CD4-positive, alpha-beta T cell treated with Interleukin-15 for 4 hours (primary cell): ENCODE measurements around the gene MACC1.
"Not testable (repeated sequence)": the region's sequence is repeated elsewhere in the genome, so short reads cannot be mapped to it uniquely, and the experiment has no call there.

Experiments
- DNase-seq: peaks from one replicate; pipeline ENCODE4 v3.0.0-alpha.2; 2020; ENCODE audit warnings: low spot score

MACC1 gene

GRCh38 chr7:20207811-20208210 lies 9.4 kb downstream of the MACC1 start:
- DNase-seq: not testable (repeated sequence)

DNA sequence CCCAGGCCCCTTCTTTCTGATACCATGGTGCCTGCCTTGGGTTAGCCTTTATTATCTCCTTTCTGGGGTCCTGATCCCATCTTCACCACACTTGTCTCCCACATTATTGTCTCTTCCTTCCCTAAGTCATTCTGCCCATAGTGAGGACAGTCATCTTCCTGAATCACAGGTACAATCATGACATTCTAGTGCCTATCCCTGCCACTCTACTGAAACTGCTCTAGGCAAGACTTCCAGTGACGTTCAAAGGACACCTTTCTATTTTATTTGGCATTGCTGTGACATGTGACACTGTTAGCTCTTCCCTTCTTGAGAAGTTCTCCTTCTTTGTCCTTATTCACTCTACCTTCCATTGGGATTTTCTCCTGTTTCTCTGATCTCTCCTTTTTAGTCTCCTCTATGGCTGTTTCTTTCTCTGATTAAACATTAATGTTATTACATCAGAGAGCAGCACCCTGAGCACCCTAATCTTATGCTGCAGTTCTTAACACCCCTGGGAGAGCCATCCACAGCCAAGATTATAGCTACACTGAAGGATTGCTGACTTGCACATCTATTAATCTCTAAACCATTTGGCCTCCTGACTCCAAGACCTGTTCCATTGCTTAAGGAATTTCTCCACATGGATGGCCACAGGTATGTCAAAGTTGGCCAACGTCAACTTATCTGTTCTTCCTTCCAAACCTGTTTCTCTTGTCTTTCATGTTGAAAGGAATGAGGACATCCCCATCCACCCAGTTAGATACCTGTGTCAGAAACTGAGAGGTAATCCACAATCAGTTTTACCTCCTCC lies 10.9 kb downstream of the MACC1 start:
- no peak for DNase-seq

DNA sequence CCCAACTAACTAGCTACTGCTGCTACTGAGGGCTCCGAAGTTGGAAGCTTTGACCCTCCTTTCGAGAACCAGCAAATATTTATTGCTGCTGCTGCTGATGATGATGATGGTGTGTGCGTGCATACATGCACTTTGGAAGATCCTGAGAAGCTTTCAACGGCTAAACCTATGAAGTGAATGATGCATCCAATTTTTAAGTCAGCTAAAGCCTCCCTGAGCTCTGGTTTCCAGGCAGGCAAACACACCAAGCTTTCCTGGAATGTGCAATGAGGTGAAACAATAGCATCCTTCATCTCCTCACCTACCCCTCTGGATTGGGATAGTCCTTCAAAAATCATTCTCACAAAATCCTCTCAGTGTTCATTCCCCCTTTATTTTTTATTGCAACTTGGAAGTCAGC lies 13.9 kb downstream of the MACC1 start:
- no peak for DNase-seq

- no peak for DNase-seq
Measured at GRCh38 chr7:20201380-20201779, 15.8 kb downstream of the MACC1 start.

DNA sequence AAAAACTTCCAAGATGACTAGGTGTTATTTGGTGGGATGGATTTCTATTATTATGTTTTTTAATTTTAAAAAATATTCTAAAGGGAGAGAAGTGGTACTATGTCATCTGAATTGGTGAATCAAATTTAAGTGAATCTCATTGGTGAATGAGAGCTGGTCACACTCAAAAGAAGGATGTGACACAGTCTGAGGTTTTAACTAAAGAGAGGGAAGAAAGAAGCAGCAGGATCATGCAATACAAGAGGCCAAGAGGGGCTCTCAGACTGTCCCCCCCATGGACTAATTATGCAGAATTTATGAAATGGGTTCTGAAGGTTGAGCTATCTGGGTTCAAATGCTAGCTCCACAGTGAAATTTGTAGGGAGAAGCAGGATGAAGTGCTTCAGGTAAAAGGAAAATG lies 16.2 kb downstream of the MACC1 start:
- no peak for DNase-seq

- no peak for DNase-seq
Measured at GRCh38 chr7:20200361-20200760, 16.8 kb downstream of the MACC1 start.

- DNase-seq: no peak
Measured at GRCh38 chr7:20199015-20199737, 18.0 kb downstream of the MACC1 start.

DNA sequence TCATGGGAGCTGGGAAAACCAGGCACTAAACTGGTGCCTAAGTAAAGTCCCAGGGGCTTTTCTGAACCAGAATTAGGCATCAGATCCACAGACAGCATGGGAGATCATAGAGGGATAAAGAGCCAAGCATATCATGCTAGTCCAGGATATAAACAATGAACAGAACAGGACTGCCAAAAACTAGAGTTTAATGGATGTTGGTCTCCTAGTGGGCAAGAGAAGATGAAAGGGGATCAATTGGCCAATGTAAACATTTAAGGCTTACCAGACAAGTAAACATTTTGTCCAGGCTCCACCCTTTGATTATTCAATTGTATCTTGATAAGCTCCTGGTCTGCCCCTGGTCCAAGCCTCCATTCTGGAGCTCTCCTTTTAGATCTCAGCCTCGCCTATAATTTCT lies 18.9 kb downstream of the MACC1 start:
- DNase-seq: no peak

DNA sequence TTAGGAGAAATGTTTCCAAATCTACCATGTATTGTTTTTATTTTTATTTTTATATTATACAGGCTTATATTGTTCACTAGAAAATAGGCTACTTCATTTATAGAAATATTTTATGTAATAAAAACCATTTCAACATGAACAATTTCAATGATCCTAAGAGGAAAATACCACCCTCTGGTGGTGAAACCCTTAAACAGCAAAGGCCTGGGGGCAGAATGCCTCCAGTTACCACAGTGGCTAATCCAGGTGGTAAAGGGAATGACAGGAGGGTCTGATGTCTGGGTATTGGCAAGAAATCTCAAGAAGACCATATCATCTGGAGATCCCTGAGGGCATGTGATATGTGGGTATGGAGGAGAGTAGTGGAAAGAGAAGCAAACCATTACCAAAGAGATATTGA lies 19.3 kb downstream of the MACC1 start:
- no peak for DNase-seq

DNA sequence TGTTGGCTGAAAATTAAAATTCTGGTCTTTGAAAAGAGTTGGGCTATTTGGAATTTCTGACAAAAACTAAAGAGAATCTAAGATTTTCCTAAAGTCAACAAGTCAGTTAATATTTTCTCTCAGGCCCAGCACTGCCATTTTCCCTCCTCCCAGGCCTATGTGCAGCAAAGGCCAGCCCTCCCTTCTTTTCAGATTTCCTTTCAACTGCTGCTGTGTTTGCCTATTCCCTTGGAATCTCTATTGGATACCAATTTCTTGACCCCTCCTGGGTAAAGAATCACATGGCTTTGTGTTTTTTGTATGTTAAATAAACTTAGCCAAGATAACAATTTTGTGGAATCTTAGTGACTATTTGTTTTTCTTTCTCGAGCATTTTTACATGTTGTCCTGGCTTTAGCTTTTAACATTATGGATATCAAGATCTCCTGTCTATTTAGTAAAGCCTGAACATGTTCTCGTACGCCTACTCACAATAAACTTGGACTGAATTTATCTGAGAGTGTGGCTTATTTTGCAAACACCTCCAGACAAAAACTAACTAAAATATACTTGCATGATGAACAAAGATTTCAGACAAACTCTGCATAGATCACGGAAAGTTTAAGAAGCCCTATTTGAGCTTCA lies 19.9 kb downstream of the MACC1 start:
- no peak for DNase-seq

- no peak for DNase-seq
Measured at GRCh38 chr7:20194343-20194995, 22.7 kb downstream of the MACC1 start.

DNA sequence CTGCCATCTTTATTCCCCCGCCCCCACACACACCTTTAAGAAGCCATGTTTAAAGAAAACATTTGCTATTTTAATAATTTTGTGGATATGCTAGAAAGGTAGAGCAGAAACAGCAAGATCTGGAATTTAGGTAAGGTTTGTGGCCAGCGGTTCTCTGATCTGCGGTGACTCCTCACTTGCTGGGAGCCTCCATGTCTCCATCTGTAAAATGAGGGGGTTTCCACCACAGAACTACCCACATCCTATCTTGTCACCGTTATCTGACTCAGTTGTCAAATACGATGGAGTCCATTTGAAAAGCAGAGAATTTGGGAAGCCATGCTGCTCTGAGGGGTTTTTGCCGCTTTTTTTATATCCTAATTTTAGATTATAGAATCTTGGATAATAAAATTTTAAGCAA lies 23.3 kb downstream of the MACC1 start:
- DNase-seq: no peak

GRCh38 chr7:20193242-20193777 lies 23.9 kb downstream of the MACC1 start:
- no peak for DNase-seq

GRCh38 chr7:20191391-20191869 lies 25.8 kb downstream of the MACC1 start:
- no peak for DNase-seq

GRCh38 chr7:20190560-20191390 lies 26.4 kb downstream of the MACC1 start:
- no peak for DNase-seq

GRCh38 chr7:20189852-20190251 lies 27.3 kb downstream of the MACC1 start:
- DNase-seq: no peak

- no peak for DNase-seq
Measured at GRCh38 chr7:20188567-20188966, 28.6 kb downstream of the MACC1 start.

DNA sequence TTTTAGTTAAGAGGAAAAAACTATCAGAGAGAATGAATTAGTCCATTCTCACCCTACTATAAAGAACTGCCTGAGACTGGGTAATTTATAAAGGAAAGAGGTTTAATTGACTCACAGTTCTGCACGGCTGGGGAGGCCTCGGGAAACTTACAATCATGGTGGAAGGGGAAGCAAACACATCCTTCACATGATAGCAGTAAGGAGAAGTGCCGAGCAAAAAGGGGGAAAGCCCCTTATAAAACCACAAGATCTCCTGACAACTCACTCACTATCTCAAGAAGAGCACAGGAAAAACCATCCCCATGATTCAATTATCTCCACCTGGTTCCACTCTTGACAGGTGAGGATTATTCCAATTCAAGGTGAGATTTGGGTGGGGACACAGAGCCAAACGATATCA lies 29.3 kb downstream of the MACC1 start:
- not testable (repeated sequence) for DNase-seq

GRCh38 chr7:20185988-20186387 lies 31.2 kb downstream of the MACC1 start:
- no peak for DNase-seq

DNA sequence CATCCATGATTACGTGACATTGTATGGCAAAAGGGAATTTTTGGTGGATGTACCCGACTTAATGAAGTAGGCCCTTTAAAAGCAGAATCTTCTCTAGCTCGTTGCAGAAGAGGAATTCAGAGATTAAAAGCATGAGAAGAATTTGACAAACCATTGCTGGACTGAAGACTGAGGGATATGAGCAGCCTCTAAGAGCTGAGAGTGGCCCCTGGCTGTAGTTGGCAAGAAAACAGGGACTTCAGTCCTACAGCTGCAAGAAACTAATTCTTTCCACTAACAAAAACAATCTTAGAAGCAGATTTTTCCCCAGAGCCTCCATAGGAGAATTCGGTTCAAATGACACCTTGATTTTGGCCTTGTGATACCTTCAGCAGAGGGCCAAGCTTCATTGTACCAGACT lies 34.1 kb downstream of the MACC1 start:
- DNase-seq: no peak

DNA sequence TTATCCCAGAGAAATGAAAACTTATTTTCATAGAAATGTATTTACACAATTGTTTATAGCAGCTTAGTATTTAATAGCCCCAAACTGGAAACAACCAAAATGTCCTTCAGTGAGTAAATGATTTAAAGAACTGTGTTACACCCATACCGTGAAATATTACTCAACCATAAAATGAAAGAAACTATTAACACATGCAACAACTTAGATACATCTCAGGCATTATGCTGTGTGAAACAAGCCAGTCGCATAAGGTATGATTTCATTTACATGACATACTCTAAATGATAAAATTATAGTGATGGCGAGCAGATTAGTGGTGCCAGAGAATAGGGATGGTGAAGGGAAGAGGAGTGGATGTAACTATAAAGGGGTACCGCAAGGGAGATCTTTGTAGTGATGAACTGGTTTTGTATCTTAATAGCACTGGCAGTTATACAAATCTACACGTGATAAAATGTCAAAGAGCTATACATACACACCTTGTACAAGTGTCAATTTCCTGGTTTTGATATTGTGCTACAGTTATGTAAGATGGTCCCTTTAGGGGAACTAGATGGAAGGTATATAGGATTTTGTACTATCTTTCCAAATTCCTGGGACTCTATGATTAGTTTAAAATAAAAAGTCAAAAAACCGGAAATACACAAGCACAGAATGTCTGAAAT lies 40.5 kb downstream of the MACC1 start:
- no peak for DNase-seq
